ENCODE results near the gene DRD2.

The DRD2 gene

DNA sequence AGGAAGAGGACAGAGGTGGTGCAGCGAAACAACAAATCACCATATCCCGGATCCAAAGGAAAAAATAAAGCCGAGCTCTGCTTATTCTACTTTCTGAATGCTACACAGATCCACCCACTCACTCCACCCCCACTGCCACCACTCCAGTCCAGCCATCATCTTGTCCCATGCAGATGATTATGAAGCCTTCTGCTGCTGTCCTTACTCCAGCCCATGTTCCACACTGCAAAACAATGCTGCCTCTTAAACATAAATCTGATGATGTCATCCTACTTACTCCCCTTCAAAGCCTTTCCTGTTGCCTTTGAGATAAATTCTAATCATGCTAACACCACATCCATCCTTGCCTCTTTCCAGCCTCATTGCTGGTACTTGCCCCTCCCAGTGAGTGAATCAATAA, 6.5 kb upstream of the DRD2 start:
- no peak for DNase-seq

DNA sequence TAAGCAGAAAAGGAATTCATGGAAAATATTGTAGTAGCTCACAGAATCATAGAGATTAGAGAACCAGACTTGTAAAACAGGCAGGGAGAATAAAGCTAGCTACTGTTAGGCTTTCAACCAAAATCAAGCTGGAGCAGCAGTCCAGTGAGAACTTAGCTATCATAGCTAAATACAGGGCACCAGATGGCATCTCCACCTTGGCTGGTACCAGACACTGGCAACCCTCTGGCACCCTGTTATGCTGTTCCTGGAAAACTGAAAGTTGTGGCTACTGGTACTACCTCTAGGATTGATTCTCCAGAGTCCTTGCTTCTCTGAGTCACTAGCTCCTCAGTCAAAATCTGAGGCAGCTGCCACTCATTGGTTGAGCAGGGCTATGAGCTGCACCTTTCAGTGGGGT, 6.0 kb upstream of the DRD2 start:
- DNase-seq = no peak

DNA sequence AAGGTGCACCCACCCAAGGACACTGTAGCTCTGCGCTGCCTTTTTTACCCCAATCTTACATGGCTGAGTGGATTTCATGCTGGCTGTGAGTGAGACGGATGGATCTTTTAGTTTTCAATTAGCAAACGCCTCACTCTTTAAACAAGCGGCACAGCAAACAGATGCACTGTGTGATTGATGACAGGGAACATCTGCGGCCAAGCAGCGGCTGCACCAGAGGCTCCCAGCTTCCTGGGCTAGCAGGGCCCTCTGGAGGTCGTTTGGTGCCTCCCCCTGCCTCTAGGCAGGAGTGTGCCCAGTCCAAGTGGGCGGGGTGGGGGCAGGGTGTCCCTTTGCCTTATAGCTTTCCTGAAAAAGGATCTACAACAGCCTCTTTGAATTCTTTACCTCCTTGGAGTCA, 2.1 kb upstream of the DRD2 start:
- no peak for DNase-seq

DNA sequence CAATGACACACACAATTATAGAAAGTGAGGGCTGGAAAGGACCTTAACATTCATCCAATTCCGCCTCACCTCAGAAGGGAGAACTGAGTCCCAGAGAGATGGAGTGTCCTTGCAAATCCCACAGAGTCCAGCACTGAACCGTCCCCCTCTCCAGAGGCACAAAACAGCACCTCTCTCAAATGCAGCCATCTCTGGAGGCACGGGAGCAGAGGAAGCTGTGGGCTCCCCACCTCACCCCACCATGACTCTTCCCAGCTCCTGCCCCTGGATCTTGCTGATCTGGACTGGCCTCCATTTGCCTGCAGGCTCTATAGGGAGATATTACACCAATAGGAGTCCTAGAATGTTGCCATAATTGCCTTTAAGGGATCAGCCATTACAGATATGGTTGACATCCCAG, 1.4 kb upstream of the DRD2 start:
- no peak for DNase-seq

DNA sequence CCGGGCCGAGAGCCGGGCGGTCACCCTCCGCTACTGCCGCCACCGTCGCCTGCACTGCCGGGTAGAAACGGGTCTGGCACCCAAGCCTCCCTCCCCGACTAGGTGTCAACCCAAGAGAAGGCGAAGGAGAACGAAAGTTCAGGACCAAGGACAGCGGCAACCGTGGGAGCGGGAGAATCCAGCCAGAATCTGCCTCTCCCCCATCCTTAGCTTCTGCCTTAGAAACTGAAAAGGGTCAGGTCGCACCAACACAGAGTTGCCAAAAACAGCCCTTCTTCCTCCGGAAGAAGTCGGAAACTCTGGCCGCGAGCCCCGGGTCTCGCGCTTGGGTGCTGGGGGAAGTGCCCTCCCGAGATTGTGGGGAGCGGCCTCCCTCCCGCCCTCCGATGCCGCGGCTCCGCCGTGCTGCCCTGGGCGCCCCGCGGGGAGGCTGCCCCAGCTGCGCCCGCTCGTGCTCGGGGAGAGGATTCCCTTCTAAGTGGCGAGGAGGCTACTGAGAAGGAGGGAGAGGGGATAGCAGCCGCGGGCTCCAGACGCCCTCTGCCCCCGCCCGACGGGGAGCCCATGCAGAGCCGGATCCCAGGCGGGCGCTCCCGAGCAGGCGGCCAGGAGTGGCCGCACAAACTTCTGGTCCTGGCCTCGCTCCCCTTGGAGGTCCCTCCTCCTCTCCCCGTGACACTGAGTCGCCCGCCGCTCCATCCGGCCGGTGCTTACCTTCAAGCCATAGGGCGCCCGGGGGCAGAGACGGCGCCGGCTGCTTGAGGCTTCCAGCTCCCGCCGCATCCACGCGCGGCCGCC, 637 bp downstream of the DRD2 start:
- DNase-seq = peak; percentile 15 to 29

DNA sequence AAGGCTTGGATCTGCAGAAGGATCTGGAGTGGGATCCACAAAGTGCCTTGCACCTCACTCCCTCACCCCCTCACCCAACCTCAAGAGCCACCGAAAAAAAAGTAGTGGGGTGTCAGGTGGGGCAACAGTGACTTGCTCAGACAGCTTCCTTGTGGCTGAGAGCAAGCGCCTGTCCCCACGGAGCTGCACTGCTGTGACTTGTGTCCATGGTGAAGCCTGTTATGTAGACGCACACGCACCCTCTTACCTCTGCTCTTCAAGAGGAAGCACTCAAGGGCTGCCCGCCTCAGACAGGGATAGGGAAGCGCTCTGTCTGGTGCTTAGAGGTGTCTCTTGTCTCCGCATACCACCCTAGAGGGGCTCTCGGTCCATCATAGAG, 1.2 kb downstream of the DRD2 start:
- DNase-seq = no peak

DNA sequence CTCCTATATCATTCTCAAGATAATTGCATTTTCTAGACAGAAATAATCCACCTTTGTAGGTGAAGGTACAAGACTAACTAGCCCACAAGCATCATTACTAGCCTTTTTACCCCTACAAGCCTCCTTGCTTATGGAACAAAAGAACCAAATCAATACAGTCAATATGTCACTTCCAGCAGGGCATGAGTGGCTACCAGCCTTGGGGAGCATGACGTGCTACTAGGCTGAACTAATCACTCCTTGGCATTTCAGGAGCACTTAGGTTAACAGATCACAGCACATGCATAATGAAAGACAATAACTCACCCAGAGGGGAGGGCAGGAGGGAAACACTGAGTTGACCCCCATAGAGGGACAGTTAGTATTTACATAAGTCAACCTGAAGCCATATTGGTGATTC, 2.7 kb downstream of the DRD2 start:
- no peak for DNase-seq

DNA sequence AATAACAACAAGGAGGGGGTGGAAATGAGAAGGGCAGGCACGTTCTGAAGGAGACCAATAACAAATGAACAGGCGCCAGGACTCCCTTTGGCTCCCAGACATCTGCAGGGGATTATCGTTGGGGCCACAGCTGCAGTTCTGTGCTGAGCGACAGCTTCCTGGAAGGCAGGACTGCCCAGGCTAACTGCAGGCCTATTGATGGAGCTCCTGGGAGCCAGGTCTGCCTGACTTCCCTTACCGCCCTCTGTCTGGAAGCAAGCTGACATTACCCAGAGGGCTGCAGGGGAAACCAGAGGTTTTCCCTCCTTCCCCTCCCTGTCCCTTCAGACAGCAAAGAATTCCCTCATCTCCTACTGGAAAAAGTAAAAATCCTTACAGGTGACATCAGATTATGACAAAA, 5.0 kb downstream of the DRD2 start:
- DNase-seq = no peak

DNA sequence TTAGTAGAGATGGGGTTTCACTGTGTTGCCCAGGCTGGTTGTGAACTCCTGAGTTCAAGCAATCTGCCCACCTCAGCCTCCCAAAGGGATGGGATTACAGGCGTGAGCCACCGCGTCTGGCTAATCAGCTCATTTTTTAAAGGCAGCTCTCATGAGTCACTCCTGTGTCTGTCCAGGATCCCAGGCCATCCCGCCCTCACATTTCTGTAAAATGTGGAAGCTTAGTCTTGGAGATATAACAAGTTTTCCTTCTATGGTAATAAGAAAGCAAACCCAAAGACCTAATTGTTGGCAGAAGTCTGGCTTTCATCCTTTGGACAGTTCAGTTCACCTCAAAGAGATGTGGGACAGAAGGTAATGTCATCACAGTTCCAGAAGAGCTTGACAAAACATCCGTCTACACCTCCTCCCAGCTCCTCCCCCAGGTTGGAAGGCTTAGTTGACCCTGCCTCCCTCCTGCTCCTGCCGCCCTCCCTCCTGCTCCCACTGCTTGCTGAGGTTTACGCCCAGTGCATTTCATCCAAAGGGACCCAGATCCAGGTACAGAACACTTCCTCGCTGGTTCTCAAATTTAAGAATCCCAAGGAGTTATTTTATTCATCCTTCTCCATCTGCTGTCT, 6.4 kb downstream of the DRD2 start:
- DNase-seq = no peak

DNA sequence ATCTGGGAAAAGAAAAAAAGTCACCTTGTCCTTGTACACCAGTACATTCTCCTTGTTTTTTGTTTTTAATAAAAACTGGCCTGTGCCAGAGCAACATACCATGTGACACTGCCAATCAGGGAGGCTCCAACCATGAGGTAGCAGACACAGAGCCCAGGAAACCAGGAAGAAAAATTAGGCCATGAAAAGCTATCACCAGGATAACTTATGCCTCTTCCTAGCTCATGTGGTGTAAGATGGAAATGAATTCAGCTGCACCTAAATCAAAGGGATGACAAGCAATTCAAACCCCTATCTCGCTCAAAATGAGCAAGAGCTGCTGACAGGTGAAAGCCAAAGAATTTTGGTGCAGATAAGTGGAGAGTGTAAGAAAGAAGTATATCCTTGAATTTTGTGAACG, 7.7 kb downstream of the DRD2 start:
- DNase-seq = no peak

DNA sequence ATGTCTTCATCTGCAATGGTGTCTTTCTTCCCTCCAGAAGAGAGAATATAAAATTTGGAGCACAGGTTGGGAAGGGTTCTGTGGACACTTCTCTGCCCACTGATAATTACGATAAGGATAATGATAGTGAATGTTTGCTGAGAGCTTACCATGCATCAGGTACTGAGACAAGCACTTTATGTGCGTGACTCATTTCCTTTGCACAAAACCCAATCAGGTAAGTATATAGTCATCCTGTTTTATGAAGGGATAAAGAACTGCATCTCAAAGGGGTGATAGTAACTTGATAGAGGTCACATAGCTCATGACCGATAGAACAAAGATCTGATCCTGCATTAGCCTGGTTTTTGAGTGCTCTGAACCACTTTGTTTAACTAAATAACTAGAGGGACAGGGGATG, 9.4 kb downstream of the DRD2 start:
- DNase-seq = no peak

DNA sequence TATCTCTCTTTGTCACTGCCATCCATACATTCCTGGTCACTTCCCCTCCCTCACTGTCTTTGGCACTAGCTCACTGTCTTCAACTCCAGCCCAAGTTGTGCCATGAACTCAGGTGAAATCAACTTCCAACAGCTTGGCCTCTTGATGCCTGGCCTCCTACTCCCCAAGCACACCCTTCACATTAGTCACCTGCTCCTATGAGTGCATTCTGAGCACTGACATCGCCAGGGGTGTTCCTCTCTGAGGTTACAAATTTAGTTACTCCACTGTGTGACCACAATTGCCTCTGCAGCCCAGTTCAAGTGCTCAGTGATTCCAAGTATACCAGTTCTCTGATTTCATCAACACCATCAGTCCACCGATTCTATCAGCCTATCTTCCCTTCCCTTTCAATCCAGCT, 10.8 kb downstream of the DRD2 start:
- DNase-seq = no peak

DNA sequence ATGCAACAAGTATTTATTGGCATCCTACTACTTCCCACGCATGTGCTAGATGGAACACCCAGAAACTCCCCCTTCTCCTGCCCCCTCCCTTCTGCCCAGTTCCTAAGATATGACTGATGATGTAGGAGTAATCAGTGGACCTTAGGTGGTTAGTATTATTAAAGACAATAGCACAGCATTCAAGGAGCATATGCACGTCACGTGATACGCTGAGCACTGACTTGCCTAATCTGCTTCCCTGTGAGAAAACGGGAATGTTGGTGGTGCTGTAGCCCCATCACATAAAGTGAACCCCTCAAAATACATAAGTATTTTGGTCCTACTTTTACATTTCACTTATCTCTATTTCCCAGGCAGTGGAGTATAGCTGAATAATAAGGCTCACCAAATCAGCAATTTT, 12.4 kb downstream of the DRD2 start:
- DNase-seq = no peak

DNA sequence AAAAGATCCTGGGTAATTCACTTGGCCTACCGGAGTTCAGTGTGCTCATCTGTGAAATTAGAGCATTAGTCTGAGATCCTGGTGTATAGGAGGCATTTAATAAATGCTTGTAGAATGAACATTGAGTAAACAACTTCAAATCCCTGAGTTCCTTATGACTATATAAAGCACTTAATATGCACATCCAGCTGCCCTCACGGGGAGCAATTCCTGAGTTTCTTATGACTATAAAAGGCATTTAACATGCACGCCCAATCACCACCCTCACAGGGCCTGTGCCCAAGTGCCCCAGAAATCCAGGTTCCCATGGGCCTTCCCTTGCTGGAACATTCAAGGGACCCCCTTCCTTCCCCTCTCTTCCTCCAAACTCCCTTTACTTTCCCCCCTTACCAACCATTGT, 13.6 kb downstream of the DRD2 start:
- DNase-seq = no peak

DNA sequence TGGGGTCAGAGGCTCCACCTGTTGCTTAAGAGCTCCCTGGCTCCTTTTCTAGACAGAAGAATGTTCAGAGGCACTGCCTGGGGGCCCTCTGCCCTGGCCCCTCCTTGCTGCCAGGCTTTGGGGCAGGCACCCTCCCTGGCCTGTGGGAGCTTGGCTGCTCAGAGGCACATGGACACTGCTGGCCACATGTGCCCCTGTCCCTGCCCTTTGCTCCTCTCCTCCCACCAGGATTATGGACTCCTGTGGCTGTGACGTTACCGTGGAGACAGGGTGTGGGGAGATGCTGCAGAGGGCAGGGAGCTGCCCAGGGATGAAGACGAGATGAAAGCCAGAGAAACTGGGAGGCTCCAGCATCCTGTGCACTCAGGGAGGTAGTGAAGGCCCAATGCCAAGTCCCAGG, 14.7 kb downstream of the DRD2 start:
- DNase-seq = no peak

DNA sequence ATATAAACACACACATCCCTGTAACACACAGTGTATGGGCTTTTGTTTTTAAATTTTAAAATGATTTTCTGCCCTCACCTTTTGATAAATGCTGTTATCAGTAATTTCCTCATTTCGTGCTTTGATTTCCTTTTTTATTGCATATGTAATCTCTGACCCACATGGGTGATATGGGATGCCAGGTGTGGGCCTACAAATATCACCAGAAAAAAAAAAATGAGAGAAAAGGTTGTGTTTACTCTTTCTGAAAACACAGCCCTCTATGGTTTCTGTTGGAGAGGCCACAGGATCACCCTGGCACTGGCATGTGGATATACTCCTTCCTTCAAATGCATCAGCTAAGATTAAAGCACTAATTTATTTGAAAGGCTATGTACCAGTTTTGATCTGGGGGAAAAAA, 17.0 kb downstream of the DRD2 start:
- DNase-seq = no peak

DNA sequence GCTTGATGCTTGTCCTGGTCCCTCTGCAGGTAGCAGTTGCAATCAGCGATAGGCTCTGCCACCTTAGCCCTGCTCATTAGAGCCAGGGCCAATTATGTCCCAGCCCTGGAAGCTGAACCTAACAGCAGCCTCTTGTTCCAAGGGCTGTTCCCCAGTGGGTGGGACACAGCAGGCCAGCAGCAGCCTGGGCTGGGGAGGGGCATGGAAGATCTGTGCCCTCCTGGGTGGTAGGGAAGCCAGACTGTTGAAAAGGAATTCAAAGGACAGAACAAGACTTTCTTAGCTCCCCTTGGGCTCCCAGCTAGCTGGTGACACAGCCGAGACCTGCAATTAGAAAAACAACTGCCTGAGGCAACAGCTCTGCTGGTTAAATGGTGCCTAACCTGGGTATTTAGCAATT, 17.4 kb downstream of the DRD2 start:
- DNase-seq = no peak

DNA sequence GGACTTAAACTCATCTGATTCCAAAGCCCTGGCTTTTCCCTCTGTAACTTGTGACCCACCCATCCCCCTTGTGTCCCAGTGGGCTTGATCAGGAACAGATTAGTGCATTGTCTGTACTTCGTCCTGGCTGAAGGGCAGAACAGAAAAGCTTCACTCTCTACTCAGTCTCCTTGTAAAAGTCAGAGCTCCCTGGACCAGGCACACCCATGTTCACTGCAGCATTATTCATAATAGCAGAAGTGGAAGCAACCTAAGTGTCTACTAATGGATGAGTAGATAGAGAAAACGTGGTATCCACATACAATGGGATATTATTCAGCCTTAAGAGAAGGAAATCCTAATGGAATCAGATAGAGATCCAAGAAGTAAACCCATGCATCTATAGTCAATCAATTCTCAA, 20.7 kb downstream of the DRD2 start:
- no peak for DNase-seq

DNA sequence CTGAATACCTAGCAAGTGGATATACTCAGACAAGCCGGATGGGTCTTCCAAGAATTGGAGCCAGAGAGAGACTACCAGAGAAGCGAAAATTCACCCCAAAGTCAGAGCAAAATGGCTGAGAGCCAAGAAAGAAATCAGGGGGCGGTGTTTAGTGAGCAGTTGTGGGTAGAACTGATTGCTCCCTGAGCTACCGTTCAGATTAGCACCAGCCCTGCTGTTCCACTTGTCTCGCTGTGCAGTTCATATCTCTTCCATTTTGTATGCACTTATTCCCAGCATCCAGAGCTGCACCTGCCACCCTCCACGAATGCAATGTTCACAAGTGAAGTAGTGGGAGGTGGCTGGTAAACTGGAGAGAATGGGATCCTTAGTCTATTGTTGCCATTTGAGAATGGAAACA, 25.5 kb downstream of the DRD2 start:
- DNase-seq = no peak

DNA sequence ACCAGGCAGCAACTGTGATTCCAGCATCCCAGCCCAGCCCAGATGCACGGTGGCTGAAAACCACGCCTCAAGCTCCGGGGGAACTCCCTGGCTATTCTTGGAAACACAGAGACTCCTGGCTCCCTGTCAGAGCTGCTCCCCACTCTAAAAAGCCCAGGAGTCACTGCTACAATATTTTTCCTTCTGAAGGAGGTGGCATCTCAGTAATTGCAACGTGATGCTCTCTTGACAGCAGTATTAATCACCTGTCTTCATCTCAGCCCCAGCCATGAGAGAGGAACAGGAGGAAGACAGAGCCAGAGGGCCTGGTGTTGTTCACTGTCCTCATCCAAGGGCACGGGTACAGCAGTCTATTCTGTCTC, 26.9 kb downstream of the DRD2 start:
- no peak for DNase-seq

DNA sequence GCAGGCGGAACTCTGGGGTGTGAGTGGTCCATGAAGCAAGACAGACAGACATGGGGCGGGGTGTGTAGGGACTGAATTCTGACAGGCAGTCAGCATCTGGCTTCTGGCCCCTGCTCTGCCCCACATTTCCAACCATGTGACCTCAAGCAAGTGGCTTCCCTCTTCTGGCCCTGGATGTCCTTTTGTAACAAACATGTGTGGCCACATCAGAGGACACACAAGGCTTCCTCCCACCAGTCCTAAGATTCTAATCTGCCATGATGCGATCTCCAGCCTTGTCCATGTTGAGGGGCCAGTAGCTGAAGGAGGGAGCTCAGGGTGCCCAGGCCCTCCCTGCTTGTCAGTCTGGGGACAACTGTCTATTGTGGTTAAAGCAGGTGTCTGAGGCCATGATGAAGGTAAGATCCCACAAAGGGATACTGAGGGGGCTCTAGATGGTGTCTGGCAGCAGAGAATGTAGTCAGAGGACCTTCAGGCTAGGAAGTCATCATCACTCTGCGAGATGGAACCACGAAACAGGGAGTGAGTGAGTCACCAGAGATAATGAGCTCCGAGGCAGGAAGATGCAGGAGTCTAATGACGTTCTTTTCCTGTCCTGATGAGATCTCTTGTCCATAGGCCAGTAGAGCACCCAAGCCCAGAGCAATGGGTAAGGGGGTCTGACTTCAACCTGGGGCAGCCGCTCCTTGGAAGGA, 27.4 kb downstream of the DRD2 start:
- DNase-seq = no peak

DNA sequence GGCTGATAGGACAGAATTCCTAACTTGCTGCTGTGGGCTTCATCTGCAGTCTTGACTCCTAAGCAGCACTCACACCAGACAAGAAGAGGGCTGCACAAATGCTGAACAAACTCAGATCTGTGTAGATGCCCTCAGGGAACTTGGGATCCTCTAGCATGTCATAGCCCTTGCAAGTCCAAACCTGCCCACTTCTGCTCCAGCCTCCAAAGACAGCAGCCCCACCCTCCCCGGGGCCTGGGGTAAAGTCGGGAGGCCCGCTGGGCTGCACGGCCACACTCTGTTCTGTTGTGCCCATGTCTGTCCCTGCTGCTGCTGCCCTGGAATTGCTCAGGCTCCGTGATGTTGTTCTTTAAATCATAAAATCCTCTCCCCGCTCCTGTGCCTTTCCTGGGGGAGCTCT, 28.3 kb downstream of the DRD2 start:
- no peak for DNase-seq

DNA sequence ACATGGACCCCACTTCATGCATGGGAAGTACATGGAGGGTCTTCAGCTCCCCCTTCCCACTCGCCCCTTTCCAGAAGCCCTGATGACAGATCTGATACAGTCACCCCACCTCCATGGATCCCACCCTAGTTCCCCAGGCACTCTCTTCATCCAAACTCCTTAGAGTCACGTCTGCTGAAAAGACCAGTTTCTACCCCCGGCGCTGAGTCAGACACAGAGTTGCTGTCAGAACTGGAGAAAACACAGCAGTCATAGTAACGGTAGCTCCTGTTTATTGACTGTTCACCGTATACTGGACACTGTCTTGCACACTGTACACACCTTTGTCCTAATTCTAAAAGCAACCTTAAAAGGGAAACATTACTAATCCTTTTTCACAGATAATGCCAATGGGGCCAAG, 29.1 kb downstream of the DRD2 start:
- no peak for DNase-seq

DNA sequence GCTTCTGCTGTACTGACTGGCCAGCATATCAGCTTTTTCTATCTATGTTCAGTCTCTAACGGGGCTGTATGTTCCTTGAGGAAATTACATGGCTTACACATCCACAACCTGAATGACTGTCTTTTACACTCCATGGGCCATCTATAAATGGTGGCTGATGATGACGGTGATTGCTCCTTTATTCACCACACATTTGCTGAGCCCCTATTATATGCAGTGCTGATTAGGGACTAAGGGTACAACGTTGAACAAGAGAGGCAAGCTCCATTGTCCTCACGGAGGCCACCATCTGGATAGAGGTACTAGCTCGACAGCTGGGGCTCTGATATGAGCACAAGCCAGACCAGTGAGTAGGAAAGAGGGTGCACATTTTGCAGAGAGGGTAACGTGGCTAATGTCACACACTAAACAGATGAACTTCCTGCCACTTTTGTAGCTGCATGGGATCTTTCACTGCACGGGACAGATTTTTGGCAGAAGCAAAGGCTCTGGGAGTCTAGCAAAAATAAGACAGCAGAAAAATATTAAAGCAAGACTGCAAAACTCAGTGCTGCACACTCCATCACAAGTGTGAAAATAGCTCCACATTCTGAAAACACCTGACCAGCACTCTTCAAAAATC, 30.6 kb downstream of the DRD2 start:
- no peak for DNase-seq
